Activated CD4-positive, alpha-beta T cell treated with anti-CD3 and anti-CD28 coated beads for 36 hours (primary cell): ENCODE results near the gene NUDT3. TPM values are rescaled to one million over a fixed set of nuclear protein-coding genes. Genes with fewer than 3 reads are reported as not detected.

Experiments used
- ATAC-seq: fragments of 200-7000 bp; cut with Tn5 transposase; one replicate; pipeline ENCODE4 v1.10.0; 2021; ENCODE audit warnings: mild to moderate bottlenecking, moderate library complexity
- CTCF ChIA-PET: fragments of 350-600 bp; sonication (Branson Sonifier 250); formaldehyde crosslinking; loops from one replicate; lab custom pipeline; 2021; ENCODE audit warnings: antibody characterized with exemption; lab: Charles Lee
- POLR2A ChIA-PET: fragments of 350-600 bp; sonication (Branson Sonifier 250); formaldehyde crosslinking; loops from one replicate; lab custom pipeline; 2021; ENCODE audit warnings: antibody characterized with exemption, inconsistent platforms; lab: Charles Lee
- DNase-seq: peaks from one replicate; pipeline ENCODE4 v3.0.0-alpha.2; 2020
- H3K27ac Mint-ChIP-seq: one replicate; pipeline ENCODE4 v1.8.0; 2021; ENCODE audit warnings: mixed read lengths
- H3K27me3 Mint-ChIP-seq: one replicate; pipeline ENCODE4 v1.8.0; 2021; ENCODE audit warnings: mixed read lengths
- H3K36me3 Mint-ChIP-seq: one replicate; pipeline ENCODE4 v1.8.0; 2021; ENCODE audit warnings: low read depth, mixed read lengths
- H3K4me1 Mint-ChIP-seq: one replicate; pipeline ENCODE4 v1.8.0; 2021; ENCODE audit warnings: mixed read lengths
- H3K4me3 Mint-ChIP-seq: one replicate; pipeline ENCODE4 v1.8.0; 2021; ENCODE audit warnings: mild to moderate bottlenecking, moderate library complexity, mixed read lengths
- H3K9me3 Mint-ChIP-seq: one replicate; pipeline ENCODE4 v1.8.0; 2021; ENCODE audit warnings: low read depth, mixed read lengths
- intact Hi-C, 2 experiments: fragments of 100-400 bp; cut with DNase I in 1 of 2; cut with micrococcal nuclease in 1 of 2; formaldehyde crosslinking; loops; one replicate each; pipeline versions ENCODE4 v1.14.2 to v1.15.1; 2022 to 2024; cut with DNase I, micrococcal nuclease
- total RNA-seq, 2 experiments: library from RNA; stranded (reverse); gene quantifications; one replicate each; pipeline ENCODE4 v1.2.3, GENCODE V29; 2021

NUDT3 gene
- total RNA-seq, 2 experiments from 2014 or later: 13.3 to 13.6 TPM

DNA sequence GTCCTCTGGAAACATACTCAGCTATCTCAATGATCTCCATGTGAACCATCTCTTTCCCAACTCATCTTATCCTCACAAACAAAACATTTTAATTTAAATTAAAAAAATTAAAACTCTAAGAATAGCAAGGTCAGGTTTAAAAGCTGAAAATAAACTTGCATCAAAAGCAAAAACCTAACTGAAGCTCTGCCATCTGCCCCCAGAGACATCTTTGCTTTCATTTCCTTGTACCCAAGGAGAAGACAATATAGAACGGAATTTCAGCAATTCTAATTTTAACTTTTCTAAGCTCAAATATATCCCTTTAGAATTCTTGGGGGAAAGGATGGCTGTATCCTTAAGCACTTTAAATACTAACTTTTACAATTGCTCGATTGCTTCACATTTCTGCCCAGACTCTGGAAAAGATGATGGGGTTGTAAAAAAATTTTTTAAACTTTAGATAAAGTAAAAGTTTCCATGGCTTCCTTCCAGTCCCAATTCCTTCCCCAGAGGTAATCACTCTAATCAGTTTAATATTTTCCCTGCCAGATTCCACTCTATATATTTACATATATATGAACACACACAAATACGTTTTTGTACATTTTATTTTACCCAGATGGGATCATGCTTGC lies 74.5 kb downstream of the NUDT3 start:
- intact Hi-C loops: loop anchor here in 1 of 2 experiments (5.0 kb wide), 1 partner anchor 44 kb away; no protein-coding TSS in a partner anchor
- H3K27me3 Mint-ChIP-seq: no peaks in the 10 kb centered on the region
- H3K27ac Mint-ChIP-seq: no peak overlapping the region

DNA sequence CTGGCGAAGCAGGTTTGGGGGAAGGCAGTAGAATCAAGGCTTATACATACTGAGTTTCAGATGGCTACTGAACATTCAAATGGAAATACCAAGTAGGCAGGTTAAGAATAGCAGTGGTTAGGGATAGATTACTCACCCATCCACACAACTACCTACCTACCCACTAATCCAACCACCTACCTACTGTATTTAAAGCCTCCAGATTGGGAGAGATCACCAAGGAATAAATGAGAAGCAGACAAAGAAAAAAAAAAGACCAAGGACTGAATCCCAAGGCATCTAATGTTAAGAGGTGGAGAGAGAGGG lies 75.3 kb downstream of the NUDT3 start:
- intact Hi-C loops: loop anchor here in 1 of 2 experiments (5.0 kb wide), 1 partner anchor 45 kb away; no protein-coding TSS in a partner anchor
- ATAC-seq: no peak

More for the DNA sequence above, 74.5 kb downstream of the NUDT3 start:
- POLR2A ChIA-PET: interaction anchor here (0.7 kb wide), 1 partner anchor 98 kb away, joined by 4 read pairs; no protein-coding TSS in a partner anchor
- no peak for DNase-seq
- H3K36me3 Mint-ChIP-seq: peaks cover 5% of the 10 kb centered on the region
- no peak overlapping the region for H3K4me3 Mint-ChIP-seq
- H3K4me1 Mint-ChIP-seq: peaks cover 46% of the 10 kb centered on the region
- no peaks in the 10 kb centered on the region for H3K9me3 Mint-ChIP-seq
- CTCF ChIA-PET: interaction anchor here (0.6 to 0.7 kb wide), 4 partner anchors 53 to 1856 kb away, joined by 3 to 5 read pairs (median 4); no protein-coding TSS in a partner anchor
- no peak for ATAC-seq

DNA sequence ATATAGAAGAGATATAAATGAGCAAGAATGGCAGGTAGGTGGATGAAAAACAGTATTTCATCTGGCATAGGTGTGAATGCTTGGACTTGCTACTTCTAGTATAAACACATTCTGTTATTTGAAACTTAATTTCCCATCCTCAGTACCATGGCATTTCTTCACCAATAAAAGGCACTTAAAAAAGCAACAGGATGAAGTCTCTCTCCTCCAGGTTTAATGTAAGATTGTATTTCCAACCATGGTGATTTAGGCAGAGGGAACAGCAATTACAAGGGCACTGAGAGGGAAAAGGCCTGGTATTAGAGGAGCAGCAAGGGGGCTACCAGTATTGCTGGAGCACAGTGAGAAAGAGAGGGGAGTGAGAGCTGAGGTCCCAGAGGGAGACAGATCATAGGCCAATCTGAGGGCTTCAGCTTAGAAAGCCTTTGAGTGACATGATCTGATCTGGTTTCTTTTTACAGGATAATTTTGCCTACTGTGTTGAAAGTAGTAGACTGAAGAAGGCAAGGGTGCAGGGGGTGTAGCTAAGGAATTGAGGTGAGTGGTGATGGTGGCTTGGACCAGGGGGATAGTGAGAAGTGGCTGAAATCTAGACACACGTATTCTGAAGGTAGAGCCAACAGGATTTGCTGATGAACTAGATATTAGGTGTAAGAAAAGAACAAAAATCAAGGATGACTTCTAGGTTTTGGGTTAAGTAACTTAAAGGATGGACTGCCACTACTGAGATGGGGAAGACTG lies 75.9 kb downstream of the NUDT3 start:
- H3K9me3 Mint-ChIP-seq: no peaks in the 10 kb centered on the region
- CTCF ChIA-PET: no interaction called here
- H3K4me3 Mint-ChIP-seq: no peak overlapping the region
- H3K4me1 Mint-ChIP-seq: peaks cover 46% of the 10 kb centered on the region
- peaks cover 1% of the 10 kb centered on the region for H3K36me3 Mint-ChIP-seq
- no peak overlapping the region for H3K27ac Mint-ChIP-seq
- DNase-seq: no peak
- no peak for ATAC-seq
- H3K27me3 Mint-ChIP-seq: no peaks in the 10 kb centered on the region
- POLR2A ChIA-PET: no interaction called here
- intact Hi-C loops: loop anchor here in 1 of 2 experiments (5.0 kb wide), 1 partner anchor 46 kb away; no protein-coding TSS in a partner anchor

More for the DNA sequence above, 75.3 kb downstream of the NUDT3 start:
- ChIA-PET CTCF (interaction anchor here (0.6 kb wide), 1 partner anchor 54 kb away, joined by 5 read pairs; no protein-coding TSS in a partner anchor), POLR2A (interaction anchor here (0.7 kb wide), 1 partner anchor 99 kb away, joined by 4 read pairs; no protein-coding TSS in a partner anchor)
- peaks cover 46% of the 10 kb centered on the region for H3K4me1 Mint-ChIP-seq
- DNase-seq: no peak
- no peaks in the 10 kb centered on the region for H3K27me3 Mint-ChIP-seq
- peaks cover 1% of the 10 kb centered on the region for H3K36me3 Mint-ChIP-seq
- peak overlapping the region; percentile 8 for H3K27ac Mint-ChIP-seq
- H3K4me3 Mint-ChIP-seq: no peak overlapping the region
- H3K9me3 Mint-ChIP-seq: no peaks in the 10 kb centered on the region

DNA sequence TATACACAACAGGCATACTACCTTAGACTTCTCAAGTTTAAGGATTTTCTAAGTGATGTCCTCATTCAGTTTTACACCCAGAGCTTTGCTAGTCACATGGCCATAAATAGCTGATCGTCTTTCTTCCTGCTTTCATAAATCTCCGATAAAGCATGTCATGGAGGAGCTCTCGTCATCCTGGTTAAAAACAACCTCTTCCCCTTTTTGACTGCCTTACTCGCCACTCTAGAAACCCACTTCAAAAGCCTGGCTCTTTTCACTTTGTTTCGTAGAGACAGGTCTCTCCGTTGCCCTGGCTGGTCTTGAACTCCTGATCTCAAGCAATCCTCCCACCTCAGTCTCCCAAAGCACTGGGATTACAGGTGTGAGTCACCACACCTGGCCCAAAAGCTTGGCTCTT lies 76.7 kb downstream of the NUDT3 start:
- POLR2A ChIA-PET: interaction anchor here (0.6 to 0.7 kb wide), 3 partner anchors 60 to 737 kb away, joined by 3 to 4 read pairs (median 3); no protein-coding TSS in a partner anchor
- CTCF ChIA-PET: no interaction called here
- Mint-ChIP-seq H3K36me3 (peaks cover 1% of the 10 kb centered on the region), H3K9me3 (no peaks in the 10 kb centered on the region), H3K4me3 (peak overlapping the region; percentile 47), H3K27me3 (no peaks in the 10 kb centered on the region), H3K27ac (peak overlapping the region; percentile 81), H3K4me1 (peaks cover 46% of the 10 kb centered on the region)
- ATAC-seq (peak; percentile 60), DNase-seq (peak; percentile 26)
- intact Hi-C loops: loop anchor here in 1 of 2 experiments (5.0 kb wide), 1 partner anchor 47 kb away; no protein-coding TSS in a partner anchor

DNA sequence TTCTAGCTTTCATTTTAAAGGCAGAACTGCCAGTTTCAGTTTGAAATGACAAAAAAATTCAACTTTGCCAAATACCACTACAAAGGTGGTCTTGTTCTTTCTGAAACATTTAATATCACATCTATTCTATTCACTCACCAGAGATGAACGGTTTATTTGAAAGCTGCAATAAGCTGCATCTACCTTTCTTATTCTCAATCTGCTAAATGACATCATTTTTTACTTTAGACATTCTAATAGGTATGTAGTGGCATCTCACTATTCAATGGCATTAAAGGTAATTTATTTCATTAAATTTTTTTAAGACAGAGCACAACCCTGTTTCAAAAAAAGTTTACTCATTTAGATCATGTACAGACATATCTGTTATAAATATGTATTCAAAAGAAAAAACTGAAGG lies 77.2 kb downstream of the NUDT3 start:
- H3K4me3 Mint-ChIP-seq: no peak overlapping the region
- ATAC-seq (no peak), DNase-seq (no peak)
- H3K9me3 Mint-ChIP-seq: no peaks in the 10 kb centered on the region
- H3K4me1 Mint-ChIP-seq: peaks cover 46% of the 10 kb centered on the region
- POLR2A ChIA-PET: interaction anchor here (0.7 kb wide), 1 partner anchor 736 kb away, joined by 3 read pairs; no protein-coding TSS in a partner anchor
- H3K27me3 Mint-ChIP-seq: no peaks in the 10 kb centered on the region
- H3K27ac Mint-ChIP-seq: no peak overlapping the region
- H3K36me3 Mint-ChIP-seq: peaks cover 1% of the 10 kb centered on the region
- intact Hi-C loops: loop anchor here in 1 of 2 experiments (5.0 kb wide), 1 partner anchor 47 kb away; no protein-coding TSS in a partner anchor
- CTCF ChIA-PET: no interaction called here

DNA sequence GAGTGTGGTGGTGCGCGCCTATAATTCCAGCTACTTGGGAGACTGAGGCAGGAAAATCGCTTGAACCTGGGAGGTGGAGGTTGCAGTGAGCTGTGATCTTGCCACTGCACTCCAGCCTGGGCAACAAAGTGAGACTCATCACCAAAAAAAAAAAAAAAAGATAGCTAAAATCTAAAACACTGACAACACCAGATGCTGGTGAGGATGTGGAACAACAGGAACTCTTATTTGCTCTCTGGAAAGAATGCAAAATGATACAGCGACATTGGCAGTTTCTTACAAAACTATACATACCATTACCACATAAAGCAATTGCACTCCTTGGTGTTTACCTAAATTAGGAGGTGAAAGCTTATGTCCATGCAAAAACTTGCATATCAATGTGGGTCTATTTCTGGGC lies 80.2 kb downstream of the NUDT3 start:
- H3K9me3 Mint-ChIP-seq: no peaks in the 10 kb centered on the region
- no peak overlapping the region for H3K27ac Mint-ChIP-seq
- H3K36me3 Mint-ChIP-seq: peaks cover 4% of the 10 kb centered on the region
- POLR2A ChIA-PET: no interaction called here
- CTCF ChIA-PET: no interaction called here
- H3K27me3 Mint-ChIP-seq: no peaks in the 10 kb centered on the region
- DNase-seq (no peak), ATAC-seq (no peak)
- peaks cover 32% of the 10 kb centered on the region for H3K4me1 Mint-ChIP-seq
- no peak overlapping the region for H3K4me3 Mint-ChIP-seq
- intact Hi-C loops: no loop called here

DNA sequence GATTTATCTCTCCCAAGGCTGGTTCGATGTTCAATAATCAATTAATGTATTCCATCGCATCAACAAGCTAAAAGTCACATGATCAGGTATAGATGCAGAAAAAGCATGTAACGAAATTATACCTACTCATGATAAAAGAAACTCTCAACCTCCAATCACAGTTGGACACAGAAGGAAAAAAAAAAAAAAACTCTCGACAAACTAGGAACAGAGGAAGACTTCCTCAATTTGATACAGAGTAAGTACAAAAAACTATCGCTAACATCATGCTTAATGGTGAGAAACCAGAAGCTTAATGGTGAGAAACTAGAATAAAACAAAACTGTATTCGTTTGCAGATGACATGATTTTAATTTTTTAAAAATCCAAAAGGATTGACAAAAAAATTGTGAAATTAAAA lies 81.7 kb downstream of the NUDT3 start:
- H3K4me3 Mint-ChIP-seq: no peak overlapping the region
- DNase-seq (no peak), ATAC-seq (no peak)
- peaks cover 17% of the 10 kb centered on the region for H3K4me1 Mint-ChIP-seq
- POLR2A ChIA-PET: interaction anchor here (0.6 kb wide), 1 partner anchor 25 kb away, joined by 4 read pairs; no protein-coding TSS in a partner anchor
- no peaks in the 10 kb centered on the region for H3K27me3 Mint-ChIP-seq
- intact Hi-C loops: no loop called here
- no peak overlapping the region for H3K27ac Mint-ChIP-seq
- no peaks in the 10 kb centered on the region for H3K9me3 Mint-ChIP-seq
- CTCF ChIA-PET: interaction anchor here (0.7 kb wide), 1 partner anchor 50 kb away, joined by 4 read pairs; no protein-coding TSS in a partner anchor
- peaks cover 4% of the 10 kb centered on the region for H3K36me3 Mint-ChIP-seq

DNA sequence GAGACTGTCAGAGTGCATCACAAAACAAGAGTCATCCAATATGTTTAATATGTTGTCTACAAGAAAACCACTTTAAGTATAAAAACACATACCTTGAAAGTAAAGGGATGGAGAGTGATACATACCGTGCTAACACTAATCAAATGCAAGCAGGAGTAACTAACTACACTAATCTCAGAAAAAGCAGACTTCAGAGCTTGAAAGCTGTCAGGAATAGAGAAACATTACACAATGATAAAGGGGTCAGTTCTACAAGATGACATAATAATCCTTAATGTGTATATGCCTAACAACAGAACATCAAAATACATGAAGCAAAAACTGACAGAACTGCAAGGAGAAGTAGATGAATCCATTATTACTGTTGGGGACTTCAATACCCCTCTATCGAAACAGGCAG lies 84.0 kb downstream of the NUDT3 start:
- CTCF ChIA-PET: interaction anchor here (0.5 kb wide), 1 partner anchor 83 kb away, joined by 3 read pairs; no protein-coding TSS in a partner anchor
- ATAC-seq: no peak
- intact Hi-C loops: no loop called here
- Mint-ChIP-seq H3K9me3 (no peaks in the 10 kb centered on the region), H3K4me3 (no peak overlapping the region), H3K27ac (no peak overlapping the region), H3K36me3 (peaks cover 4% of the 10 kb centered on the region), H3K27me3 (no peaks in the 10 kb centered on the region), H3K4me1 (peaks cover 4% of the 10 kb centered on the region)
- DNase-seq: no peak
- POLR2A ChIA-PET: no interaction called here

DNA sequence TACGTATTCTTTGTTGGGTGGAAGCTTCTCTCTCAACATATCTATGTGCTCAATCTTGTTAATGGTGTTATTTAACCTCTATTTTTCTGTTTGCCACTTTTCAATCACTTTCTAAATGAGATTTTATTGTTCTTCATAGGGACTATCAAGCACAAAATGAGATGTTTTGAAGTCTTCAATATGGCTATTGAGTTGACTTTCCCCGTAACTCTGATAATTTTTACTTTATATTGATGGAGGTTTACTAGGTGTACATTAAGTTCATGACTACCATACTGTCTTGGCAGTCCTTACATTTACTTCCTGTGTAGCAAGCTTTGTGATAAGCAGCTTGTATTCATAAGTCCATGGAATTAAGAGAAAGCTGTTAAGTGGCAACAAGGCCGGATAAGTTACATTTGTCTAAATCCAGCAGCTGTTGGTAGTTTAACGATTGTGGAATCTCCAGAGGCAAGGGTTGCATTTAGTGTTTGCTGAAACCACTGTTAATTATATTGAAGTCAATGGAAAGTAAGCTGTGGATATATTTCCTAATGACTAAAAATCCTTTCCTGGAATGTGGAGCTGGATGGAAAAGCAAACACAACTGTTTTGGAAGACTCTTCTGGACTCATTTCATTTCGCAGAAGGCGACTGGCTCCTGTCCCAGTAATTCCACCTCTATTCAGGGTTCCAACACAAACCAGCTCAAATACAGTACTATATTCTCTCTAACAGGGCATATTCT lies 86.3 kb downstream of the NUDT3 start:
- no peak for DNase-seq
- POLR2A ChIA-PET: interaction anchor here (0.6 kb wide), 1 partner anchor 131 kb away, joined by 3 read pairs; no protein-coding TSS in a partner anchor

DNA sequence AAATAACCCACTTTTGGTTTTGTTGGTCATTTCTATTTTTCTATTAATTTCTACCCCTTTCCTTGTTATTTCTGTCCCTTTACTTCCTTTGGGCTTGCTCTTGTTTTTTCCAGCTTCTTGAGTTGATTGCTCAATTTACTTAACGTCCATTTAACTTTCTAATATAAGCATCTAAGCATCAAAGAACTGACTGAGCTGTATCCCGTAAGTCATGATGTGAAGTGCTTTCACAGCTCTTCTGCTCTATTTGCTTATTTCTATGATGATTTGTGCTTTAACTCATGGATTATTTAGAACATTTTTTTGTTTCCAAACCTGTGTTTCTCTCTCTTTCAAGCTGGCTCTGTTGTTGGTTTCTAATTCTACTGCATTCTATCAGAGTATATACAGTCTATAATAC lies 87.0 kb downstream of the NUDT3 start:
- Mint-ChIP-seq H3K9me3 (no peaks in the 10 kb centered on the region), H3K27ac (no peak overlapping the region), H3K36me3 (peaks cover 4% of the 10 kb centered on the region), H3K27me3 (no peaks in the 10 kb centered on the region), H3K4me3 (no peak overlapping the region), H3K4me1 (peaks cover 4% of the 10 kb centered on the region)
- intact Hi-C loops: no loop called here
- DNase-seq (no peak), ATAC-seq (no peak)
- CTCF ChIA-PET: interaction anchor here (0.7 kb wide), 1 partner anchor 107 kb away, joined by 3 read pairs; no protein-coding TSS in a partner anchor
- POLR2A ChIA-PET: interaction anchor here (0.6 kb wide), 1 partner anchor 132 kb away, joined by 3 read pairs; no protein-coding TSS in a partner anchor

More for the DNA sequence above, 86.3 kb downstream of the NUDT3 start:
- intact Hi-C loops: no loop called here
- Mint-ChIP-seq H3K27me3 (no peaks in the 10 kb centered on the region), H3K4me1 (peaks cover 4% of the 10 kb centered on the region), H3K27ac (no peak overlapping the region), H3K4me3 (no peak overlapping the region), H3K9me3 (no peaks in the 10 kb centered on the region), H3K36me3 (peaks cover 4% of the 10 kb centered on the region)
- ATAC-seq: no peak
- CTCF ChIA-PET: interaction anchor here (0.7 kb wide), 1 partner anchor 108 kb away, joined by 3 read pairs; no protein-coding TSS in a partner anchor
